Right lobe of liver (tissue), 6 donors: ENCODE data around the gene ATP11B. TPM values are rescaled to one million over a fixed set of nuclear protein-coding genes. Genes with fewer than 3 reads are reported as not detected.

Source experiments
- ATAC-seq, 4 donors: fragments of 200-7000 bp; cut with Tn5 transposase; one replicate each; pipeline ENCODE4 v1.9.1; 2020; ENCODE audit warnings: mild to moderate bottlenecking in 4 of 4, moderate library complexity in 4 of 4
- DNase-seq, 3 donors: peaks; one replicate each; pipeline ENCODE4 v3.0.0-alpha.2; 2020
- H3K27ac ChIP-seq, 3 donors: fragments of 200-600 bp; one replicate each; pipeline ENCODE4 v1.8.0; 2022
- H3K27me3 ChIP-seq, 2 donors: fragments of 200-600 bp; one replicate each; pipeline ENCODE4 v1.8.0; 2022
- H3K36me3 ChIP-seq, 4 donors: fragments of 200-600 bp; sonication (generic) in 1 of 4; one replicate each; pipeline versions ENCODE4 v1.5.1 to v1.8.0; 2017 to 2022; ENCODE audit warnings: control low read depth in 1 of 4
- H3K4me1 ChIP-seq, 4 donors: fragments of 200-600 bp; sonication (generic) in 1 of 4; one replicate each; pipeline versions ENCODE4 v1.5.1 to v1.8.0; 2017 to 2022; ENCODE audit warnings: control low read depth in 1 of 4
- H3K4me3 ChIP-seq, 3 donors: fragments of 200-600 bp; one replicate each; pipeline ENCODE4 v1.8.0; 2022
- H3K9me3 ChIP-seq, 4 donors: fragments of 200-600 bp; sonication (generic) in 1 of 4; one replicate each; pipeline versions ENCODE4 v1.5.1 to v1.8.0; 2017 to 2022; ENCODE audit warnings: control low read depth in 1 of 4
- POLR2A ChIP-seq: fragments of 450-650 bp; IDR thresholded peaks from one replicate; pipeline ENCODE4 v1.6.1; 2017; ENCODE audit warnings: antibody characterized with exemption, mild to moderate bottlenecking
- WGBS: methylation state at CpG from one replicate; pipeline ENCODE4 v1.1.6; 2018; ENCODE audit warnings: low coverage, low lambda C conversion rate; ENCODE audit not compliant: insufficient coverage; ENCODE audit errors: missing lambda C conversion rate; 5-methylcytosine and 5-hydroxymethylcytosine counted together
- intact Hi-C, 2 donors: fragments of 100-400 bp; cut with DNase I; formaldehyde crosslinking; loops; one replicate each; pipeline versions ENCODE4 v1.11.2 to v1.14.1; 2022
- long read RNA-seq: library from polyadenylated mRNA; unstranded; transcript quantifications from one replicate; pipeline ENCODE4 v2.0.0, GENCODE V29; 2019
- total RNA-seq, 6 experiments: library from RNA; depleted of rRNA in 2 of 6; stranded (reverse); fragments of >200 nt in 2 of 6; fragmentation: NEBNext Ultra II Directional in 3 of 6; extraction: Animal tissue kit (Norgen Biotek cat#: 25700) in 3 of 6; gene quantifications; one replicate each; pipeline versions ENCODE4 v1.1.0 to v1.2.4, GENCODE V29; 2016 to 2023
- TF ChIP-seq, protein P1 (sequence below), 4 donors: fragments of 200-600 bp in 3 of 4; fragments of 450-650 bp in 1 of 4; IDR thresholded peaks; one replicate each; pipeline versions ENCODE4 v1.5.1 to v1.8.0; 2016 to 2022; ENCODE audit warnings: antibody characterized with exemption in 4 of 4, mild to moderate bottlenecking in 2 of 4
- donor health status: DM: no; HTN: yes; CAD: no.
- donor health status: DM: no; HTN: no; CAD: no.
- donor health status: DM: no; HTN: no; CAD: no.
- donor health status: DM: no; HTN: yes; CAD: no.
- donor health status: DM: no; HTN: yes; CAD: no.

ATP11B gene
- total RNA-seq, result 10 to 100 TPM; 25.1 to 36.3 (median 27.8) TPM
- long read RNA-seq, partial matches to known transcripts, result 2 of 4 reads
- long read RNA-seq, other reads (novel, unspliced or antisense), result 2 of 4 reads

DNA sequence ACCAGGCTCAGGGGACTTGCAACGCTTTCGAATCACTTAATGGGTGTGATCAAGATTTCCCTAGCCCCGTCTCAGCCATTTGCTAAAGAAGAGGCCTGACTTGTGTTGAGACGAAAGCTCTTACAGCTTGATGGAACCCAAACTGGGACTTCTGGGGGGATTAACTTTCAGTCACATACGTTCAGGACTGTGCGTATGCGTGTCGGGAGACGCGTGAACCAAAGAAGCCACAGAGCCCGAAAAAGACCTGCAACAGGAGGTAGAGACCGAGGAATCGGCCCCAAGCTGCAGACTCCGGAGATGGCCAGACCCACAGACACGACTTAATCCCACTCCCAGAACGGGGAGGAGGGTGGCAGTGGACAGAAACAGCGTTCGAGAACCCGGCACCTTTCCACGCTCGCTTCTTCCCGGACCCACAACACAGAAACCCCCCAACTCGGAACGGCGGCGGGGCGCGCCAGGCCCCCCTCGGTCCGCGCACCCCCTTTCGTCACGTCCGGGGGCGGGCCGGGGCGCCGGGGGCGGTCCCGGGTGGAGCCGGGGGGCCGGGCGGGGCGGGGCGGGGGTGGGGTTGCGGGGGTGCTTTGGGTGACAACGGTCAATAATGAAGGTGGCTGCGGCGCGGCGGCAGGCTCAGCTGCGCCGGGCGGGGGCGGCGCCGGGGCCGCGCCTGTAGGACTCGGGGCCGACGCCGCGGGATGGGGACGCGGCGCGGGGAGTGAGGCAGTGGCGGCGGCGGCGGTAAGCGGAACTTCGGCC lies at the start of gene ATP11B:
ATP11B (plus strand) TSS at position 604 of the 762 bp plus-strand sequence. CDS start 256 bp downstream, outside the sequence.
- TF ChIP-seq, protein P1, sequence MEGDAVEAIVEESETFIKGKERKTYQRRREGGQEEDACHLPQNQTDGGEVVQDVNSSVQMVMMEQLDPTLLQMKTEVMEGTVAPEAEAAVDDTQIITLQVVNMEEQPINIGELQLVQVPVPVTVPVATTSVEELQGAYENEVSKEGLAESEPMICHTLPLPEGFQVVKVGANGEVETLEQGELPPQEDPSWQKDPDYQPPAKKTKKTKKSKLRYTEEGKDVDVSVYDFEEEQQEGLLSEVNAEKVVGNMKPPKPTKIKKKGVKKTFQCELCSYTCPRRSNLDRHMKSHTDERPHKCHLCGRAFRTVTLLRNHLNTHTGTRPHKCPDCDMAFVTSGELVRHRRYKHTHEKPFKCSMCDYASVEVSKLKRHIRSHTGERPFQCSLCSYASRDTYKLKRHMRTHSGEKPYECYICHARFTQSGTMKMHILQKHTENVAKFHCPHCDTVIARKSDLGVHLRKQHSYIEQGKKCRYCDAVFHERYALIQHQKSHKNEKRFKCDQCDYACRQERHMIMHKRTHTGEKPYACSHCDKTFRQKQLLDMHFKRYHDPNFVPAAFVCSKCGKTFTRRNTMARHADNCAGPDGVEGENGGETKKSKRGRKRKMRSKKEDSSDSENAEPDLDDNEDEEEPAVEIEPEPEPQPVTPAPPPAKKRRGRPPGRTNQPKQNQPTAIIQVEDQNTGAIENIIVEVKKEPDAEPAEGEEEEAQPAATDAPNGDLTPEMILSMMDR (IDR thresholded peaks at IDR 0.05), result peak in 1 of 4 donors; percentile 2
- peak; percentile 80 for TF ChIP-seq POLR2A
- DNase-seq, result peak; percentile 85 to 88 (median 85)
- H3K4me3 ChIP-seq, result peak within 1 kb of the TSS; percentile 73 to 86 (median 80)
- H3K4me1 ChIP-seq, result peaks cover 0 to 22% (median 4%) of the 10 kb centered on the region in 4 donors
- intact Hi-C loops, result no loop called here
- no peaks in the 10 kb centered on the region for H3K9me3 ChIP-seq
- H3K36me3 ChIP-seq, result no peaks in the 10 kb centered on the region
- H3K27ac ChIP-seq, result peak within 1 kb of the TSS; percentile 88 to 94 (median 92)
- H3K27me3 ChIP-seq, result no peaks in the 10 kb centered on the region
- ATAC-seq, result peak; percentile 81 to 93 (median 88)
- 0% methylated on average over 37 of the region's 74 CpGs for WGBS

DNA sequence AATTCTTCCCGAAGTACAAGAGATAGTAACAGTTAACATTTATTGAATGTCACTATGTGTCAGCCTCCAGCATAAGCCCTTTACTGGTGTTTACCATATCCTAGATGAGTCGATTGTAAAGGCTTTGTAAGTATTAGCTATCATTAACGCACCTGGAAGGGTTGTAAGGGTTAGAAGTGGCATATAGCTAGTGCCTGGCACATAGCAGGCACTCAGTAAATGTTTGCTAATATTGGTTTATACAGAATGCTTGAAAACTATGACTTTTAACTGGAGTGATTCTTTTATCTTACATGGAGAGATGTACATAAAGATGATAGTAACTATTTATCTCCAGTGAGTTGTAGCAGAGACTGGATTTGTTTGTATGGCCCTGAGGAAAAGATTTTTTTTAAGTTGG lies 46.3 kb upstream of the ATP11B start:
- no peak for DNase-seq
- no peak for TF ChIP-seq POLR2A
- TF ChIP-seq, protein P1 (IDR thresholded peaks at IDR 0.05), result no peak
- no peaks in the 10 kb centered on the region for H3K4me1 ChIP-seq
- no peaks in the 10 kb centered on the region for H3K27me3 ChIP-seq
- no peak overlapping the region for H3K4me3 ChIP-seq
- no peak overlapping the region for H3K27ac ChIP-seq
- ATAC-seq, result no peak
- intact Hi-C loops, result no loop called here
- no peaks in the 10 kb centered on the region for H3K9me3 ChIP-seq
- WGBS, result 52% methylated on average over 3 of the region's 3 CpGs
- H3K36me3 ChIP-seq, result no peaks in the 10 kb centered on the region

DNA sequence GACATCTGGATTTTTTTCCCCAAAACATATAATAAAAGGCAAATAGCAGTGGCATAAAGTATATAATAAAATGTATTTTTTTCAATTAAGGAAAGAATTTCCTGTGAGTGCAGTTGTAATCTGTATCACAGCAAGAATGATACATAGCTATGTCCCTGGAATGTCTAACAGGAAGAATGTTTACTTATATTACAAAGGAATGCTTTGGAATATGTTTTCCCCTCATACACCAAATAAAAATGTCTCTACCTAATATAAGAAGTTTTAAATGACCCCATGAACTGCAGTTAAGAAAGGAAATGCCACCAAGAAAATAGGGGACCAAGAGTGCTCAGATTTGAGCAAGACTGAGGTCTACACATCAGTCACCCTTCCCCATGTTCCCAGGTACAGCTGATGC lies 38.0 kb upstream of the ATP11B start:
- intact Hi-C loops, result no loop called here
- ATAC-seq (no peak), DNase-seq (no peak)
- Histone ChIP-seq H3K27ac (no peak overlapping the region), H3K9me3 (no peaks in the 10 kb centered on the region), H3K4me1 (peaks cover 0 to under 1% (median 0%) of the 10 kb centered on the region in 4 donors), H3K36me3 (no peaks in the 10 kb centered on the region), H3K4me3 (no peak overlapping the region), H3K27me3 (no peaks in the 10 kb centered on the region)
- no peak for TF ChIP-seq POLR2A
- TF ChIP-seq, protein P1 (IDR thresholded peaks at IDR 0.05), result no peak

DNA sequence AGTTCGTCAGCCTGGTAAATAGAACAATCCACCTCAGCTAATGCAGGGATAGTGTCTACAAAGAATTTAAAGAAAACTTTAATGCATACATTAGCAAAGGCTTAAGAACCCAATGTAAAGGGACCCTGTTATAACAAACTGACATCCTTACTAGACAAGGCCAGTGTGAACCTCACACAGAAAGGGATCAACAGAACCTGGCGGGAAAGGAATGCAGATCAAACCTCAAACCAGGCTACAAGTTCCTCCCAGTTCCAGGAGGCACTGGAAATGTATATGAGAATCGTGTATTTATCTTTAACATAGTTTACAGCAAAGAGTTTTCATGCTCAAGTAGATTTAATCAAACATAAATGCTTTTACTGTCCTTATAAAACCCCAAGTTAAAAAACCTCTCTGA lies 37.6 kb upstream of the ATP11B start:
- DNase-seq, result no peak
- intact Hi-C loops, result no loop called here
- Histone ChIP-seq H3K27ac (no peak overlapping the region), H3K9me3 (no peaks in the 10 kb centered on the region), H3K4me1 (peaks cover 0 to 5% (median 0%) of the 10 kb centered on the region in 4 donors), H3K36me3 (no peaks in the 10 kb centered on the region), H3K4me3 (no peak overlapping the region), H3K27me3 (no peaks in the 10 kb centered on the region)
- TF ChIP-seq POLR2A, result no peak
- TF ChIP-seq, protein P1 (IDR thresholded peaks at IDR 0.05), result no peak
- WGBS, result 69% methylated on average over 3 of the region's 3 CpGs
- no peak for ATAC-seq
